HUDEP-2 (cell line): Measurements from ENCODE around the gene MYO1C.
"Not testable (repeated sequence)": the region's sequence is repeated elsewhere in the genome, so short reads cannot be mapped to it uniquely, and the experiment has no call there.

Experiments used
- DNase-seq, 76 experiments: peaks; one replicate each; lab custom pipeline; 2025; ENCODE audit not compliant: unreplicated experiment in 76 of 76; lab: John Stamatoyannopoulos, UW

The MYO1C gene

GRCh38 chr17:1508709-1509108, 16.2 kb upstream of the MYO1C start:
- DNase-seq: not testable (repeated sequence)

GRCh38 chr17:1506649-1507267, 14.3 kb upstream of the MYO1C start:
- DNase-seq: no peak

GRCh38 chr17:1505586-1505985, 13.1 kb upstream of the MYO1C start:
- DNase-seq: no peak

- DNase-seq: no peak
These were observed 12.4 kb upstream of the MYO1C start for GRCh38 chr17:1504866-1505265.

- no peak for DNase-seq
These were observed 11.2 kb upstream of the MYO1C start for GRCh38 chr17:1503699-1504098.

GRCh38 chr17:1498869-1499268, 6.4 kb upstream of the MYO1C start:
- DNase-seq: no peak

GRCh38 chr17:1498233-1498632, 5.7 kb upstream of the MYO1C start:
- DNase-seq: no peak

GRCh38 chr17:1497831-1498230, 5.3 kb upstream of the MYO1C start:
- DNase-seq: no peak

- DNase-seq: no peak
These were observed 4.4 kb upstream of the MYO1C start for GRCh38 chr17:1496869-1497268.

- no peak for DNase-seq
These were observed 2.9 kb upstream of the MYO1C start for GRCh38 chr17:1495265-1495989.

- DNase-seq: no peak
These were observed 2.3 kb upstream of the MYO1C start for GRCh38 chr17:1494736-1495253.

- DNase-seq: no peak
These were observed 1.7 kb upstream of the MYO1C start for GRCh38 chr17:1494203-1494602.

- no peak for DNase-seq
These were observed 950 bp upstream of the MYO1C start for GRCh38 chr17:1493291-1493980.

- DNase-seq: peak in 28 of 76 experiments; percentile 5 to 52 (median 21)
These were observed 840 bp downstream of the MYO1C start for GRCh38 chr17:1491443-1492248.

- peak in 49 of 76 experiments; percentile 5 to 59 (median 40) for DNase-seq
These were observed 1.6 kb downstream of the MYO1C start for GRCh38 chr17:1490643-1491442.

GRCh38 chr17:1488826-1489270, 3.6 kb downstream of the MYO1C start:
- DNase-seq: no peak

- peak in 54 of 76 experiments; percentile 8 to 71 (median 36) for DNase-seq
These were observed 4.3 kb downstream of the MYO1C start for GRCh38 chr17:1487939-1488825.

GRCh38 chr17:1486802-1487695, 5.4 kb downstream of the MYO1C start:
- DNase-seq: peak; percentile 11 to 93 (median 85)
